H9 (cell line): ENCODE measurements around the gene INSM1. TPM values are rescaled to one million over a fixed set of nuclear protein-coding genes. Genes with fewer than 3 reads are reported as not detected.

Source experiments
- DNase-seq: peaks from one replicate; pipeline ENCODE4 v3.0.0-alpha.2; 2017
- H2AFZ ChIP-seq: one replicate; pipeline ENCODE4 v1.6.1; 2013; ENCODE audit warnings: mild to moderate bottlenecking, low read length, control low read depth, moderate library complexity
- H2AK5ac ChIP-seq: 2 replicates; pipeline ENCODE4 v1.6.1; 2013; ENCODE audit warnings: low read length, control low read depth, mixed read lengths; ENCODE audit not compliant: insufficient read length
- H2BK120ac ChIP-seq: one replicate; pipeline ENCODE4 v1.6.1; 2013; ENCODE audit warnings: low read depth, mild to moderate bottlenecking, low read length, control low read depth, inconsistent platforms; ENCODE audit not compliant: poor library complexity, severe bottlenecking
- H2BK12ac ChIP-seq: 2 replicates; pipeline ENCODE4 v1.6.1; 2013; ENCODE audit warnings: low read length, control low read depth, mixed read lengths, low read depth; ENCODE audit not compliant: insufficient read length
- H2BK15ac ChIP-seq: 2 replicates; pipeline ENCODE4 v1.6.1; 2013; ENCODE audit warnings: low read depth, low read length, control low read depth
- H2BK20ac ChIP-seq: one replicate; pipeline ENCODE4 v1.6.1; 2013; ENCODE audit warnings: low read depth, mild to moderate bottlenecking, low read length, control low read depth, inconsistent platforms; ENCODE audit not compliant: poor library complexity, severe bottlenecking
- H2BK5ac ChIP-seq: 2 replicates; pipeline ENCODE4 v1.6.1; 2013; ENCODE audit warnings: low read length, control low read depth, mixed read lengths; ENCODE audit not compliant: insufficient read length
- H3K14ac ChIP-seq: 2 replicates; pipeline ENCODE4 v1.6.1; 2013; ENCODE audit warnings: low read length, control low read depth; ENCODE audit not compliant: insufficient read depth
- H3K18ac ChIP-seq: 2 replicates; pipeline ENCODE4 v1.6.1; 2013; ENCODE audit warnings: low read depth, mild to moderate bottlenecking, mixed read lengths, low read length, control low read depth; ENCODE audit not compliant: insufficient read length
- H3K23ac ChIP-seq: 2 replicates; pipeline ENCODE4 v1.6.1; 2013; ENCODE audit warnings: low read length, control low read depth, mixed read lengths, low read depth; ENCODE audit not compliant: insufficient read length
- H3K23me2 ChIP-seq: 2 replicates; pipeline ENCODE4 v1.6.1; 2013; ENCODE audit warnings: low read depth, mild to moderate bottlenecking, mixed read lengths, low read length, control low read depth; ENCODE audit not compliant: insufficient read length, poor library complexity, severe bottlenecking
- H3K27ac ChIP-seq: 2 replicates; pipeline ENCODE4 v1.5.1; 2013; ENCODE audit warnings: low read length, control low read depth, mixed read lengths, low read depth; ENCODE audit not compliant: insufficient read length
- H3K27me3 ChIP-seq: 2 replicates; pipeline ENCODE4 v1.6.1; 2013; ENCODE audit warnings: low read length, control low read depth, inconsistent platforms; ENCODE audit not compliant: insufficient read depth
- H3K4ac ChIP-seq: 2 replicates; pipeline ENCODE4 v1.6.1; 2013; ENCODE audit warnings: low read depth, mild to moderate bottlenecking, control low read depth, inconsistent platforms, low read length, moderate library complexity
- H3K4me1 ChIP-seq: 2 replicates; pipeline ENCODE4 v1.6.1; 2013; ENCODE audit warnings: low read length, control low read depth, inconsistent platforms; ENCODE audit not compliant: insufficient read depth
- H3K4me2 ChIP-seq: 2 replicates; pipeline ENCODE4 v1.6.1; 2013; ENCODE audit warnings: low read length, control low read depth, mixed read lengths; ENCODE audit not compliant: insufficient read length, insufficient read depth
- H3K56ac ChIP-seq: 2 replicates; pipeline ENCODE4 v1.6.1; 2013; ENCODE audit warnings: low read depth, mild to moderate bottlenecking, mixed read lengths, low read length, control low read depth; ENCODE audit not compliant: insufficient read length
- H3K79me1 ChIP-seq: 2 replicates; pipeline ENCODE4 v1.6.1; 2013; ENCODE audit warnings: low read depth, mild to moderate bottlenecking, moderate library complexity, low read length, control low read depth, inconsistent platforms; ENCODE audit not compliant: insufficient read depth, poor library complexity, severe bottlenecking
- H3K79me2 ChIP-seq: 2 replicates; pipeline ENCODE4 v1.6.1; 2013; ENCODE audit warnings: low read length, control low read depth, inconsistent platforms; ENCODE audit not compliant: insufficient read depth
- H3K9ac ChIP-seq: 2 replicates; pipeline ENCODE4 v1.6.1; 2013; ENCODE audit warnings: low read length, control low read depth, mixed read lengths; ENCODE audit not compliant: insufficient read length; ENCODE audit errors: extremely low read depth
- H3K9me3 ChIP-seq: one replicate; pipeline ENCODE4 v1.6.1; 2013; ENCODE audit warnings: low read depth, low read length, inconsistent platforms; ENCODE audit not compliant: control insufficient read depth
- H3T11ph ChIP-seq: one replicate; pipeline ENCODE4 v1.6.1; 2013; ENCODE audit warnings: mild to moderate bottlenecking, low read length, control low read depth, inconsistent platforms
- H4K20me1 ChIP-seq: one replicate; pipeline ENCODE4 v1.6.1; 2013; ENCODE audit not compliant: control insufficient read depth, insufficient read length, insufficient read depth
- H4K5ac ChIP-seq: 2 replicates; pipeline ENCODE4 v1.6.1; 2013; ENCODE audit warnings: low read depth, mild to moderate bottlenecking, mixed read lengths, low read length, control low read depth; ENCODE audit not compliant: insufficient read length
- H4K8ac ChIP-seq: replicated peaks from 2 replicates; pipeline ENCODE4 v1.6.1; 2013; ENCODE audit warnings: low read length, control low read depth, mixed read lengths, low read depth; ENCODE audit not compliant: insufficient read length
- H4K91ac ChIP-seq: 2 replicates; pipeline ENCODE4 v1.6.1; 2013; ENCODE audit warnings: low read depth, mild to moderate bottlenecking, moderate library complexity, mixed read lengths, low read length, control low read depth; ENCODE audit not compliant: insufficient read length
- H3K27ac Mint-ChIP-seq, 3 experiments: 2 replicates in 2 of 3; 3 replicates in 1 of 3; pipeline ENCODE4 v1.8.0; 2020 to 2021; ENCODE audit warnings: mixed read lengths in 3 of 3, mild to moderate bottlenecking in 1 of 3, moderate library complexity in 1 of 3
- H3K27me3 Mint-ChIP-seq: 2 replicates; pipeline ENCODE4 v1.8.0; 2021; ENCODE audit warnings: low read depth, mild to moderate bottlenecking, moderate library complexity, mixed read lengths
- H3K36me3 Mint-ChIP-seq, 3 experiments: 2 replicates in 2 of 3; 3 replicates in 1 of 3; pipeline ENCODE4 v1.8.0; 2020 to 2021; ENCODE audit warnings: low read depth in 3 of 3, mixed read lengths in 3 of 3; ENCODE audit not compliant: insufficient read depth in 1 of 3
- H3K4me1 Mint-ChIP-seq, 2 experiments: 2 replicates each; pipeline ENCODE4 v1.8.0; 2020; ENCODE audit warnings: mixed read lengths in 2 of 2
- H3K4me3 Mint-ChIP-seq, 2 experiments: 2 replicates in 1 of 2; 3 replicates in 1 of 2; pipeline ENCODE4 v1.8.0; 2020 to 2021; ENCODE audit warnings: mild to moderate bottlenecking in 2 of 2, mixed read lengths in 2 of 2, moderate library complexity in 1 of 2
- H3K9me3 Mint-ChIP-seq, 2 experiments: 2 replicates in 1 of 2; 3 replicates in 1 of 2; pipeline ENCODE4 v1.8.0; 2020; ENCODE audit warnings: mild to moderate bottlenecking in 2 of 2, mixed read lengths in 2 of 2, moderate library complexity in 1 of 2
- CTCF ChIP-seq: fragments of 200-600 bp; sonication (generic); conservative IDR thresholded peaks from 3 replicates; pipeline ENCODE4 v1.8.0; 2021; ENCODE audit warnings: antibody characterized with exemption, mild to moderate bottlenecking
- WGBS: extraction: QIAGEN DNeasy Blood & Tissue Kit; methylation state at CpG from one replicate; pipeline ENCODE4 v1.1.7; 2013; ENCODE audit warnings: missing lambda C conversion rate, low lambda C conversion rate, mixed read lengths; ENCODE audit not compliant: insufficient read length; ENCODE audit errors: extremely low coverage; 5-methylcytosine and 5-hydroxymethylcytosine counted together
- long read RNA-seq: library from polyadenylated mRNA; unstranded; transcript quantifications from one replicate; pipeline ENCODE4 v2.0.0, GENCODE V29; 2020
- total RNA-seq: library from RNA; stranded (reverse); gene quantifications from 2 replicates; pipeline ENCODE4 v1.2.1, GENCODE V29; 2021

The INSM1 gene
- total RNA-seq = 0.81 and 0.83 TPM in 2 replicates
- long read RNA-seq, partial matches to known transcripts = 0 of 1 reads
- long read RNA-seq, other reads (novel, unspliced or antisense) = 0 of 1 reads

- Mint-ChIP-seq H3K9me3 (peaks cover 0 to 2% of the 10 kb centered on the region in 2 experiments; a peak in 3 of 5 replicates), H3K4me1 (peaks cover 52 to 60% of the 10 kb centered on the region in 2 experiments), H3K27ac (peak within 1 kb of the TSS in 1 of 3 experiments; percentile 91; a peak in 1 of 7 replicates), H3K36me3 (no peaks in the 10 kb centered on the region; a peak in 1 of 7 replicates), H3K4me3 (peak within 1 kb of the TSS; percentile 57 to 85), H3K27me3 (peaks cover 86% of the 10 kb centered on the region)
- no peak within 1 kb of the TSS for H2BK5ac ChIP-seq
- H3K27me3 ChIP-seq = peaks cover 36% of the 10 kb centered on the region
- WGBS = no CpG with 5 or more reads among the region's 108 CpGs
- H4K8ac ChIP-seq = no peak within 1 kb of the TSS
- no peak within 1 kb of the TSS for H3K4ac ChIP-seq
- H4K5ac ChIP-seq = no peak within 1 kb of the TSS
- H2AFZ ChIP-seq = no peak within 1 kb of the TSS
- no peak within 1 kb of the TSS for H3K9ac ChIP-seq
- peak within 1 kb of the TSS; percentile 47 for H3K18ac ChIP-seq
- H2BK12ac ChIP-seq = no peak within 1 kb of the TSS
- H3K27ac ChIP-seq = no peak within 1 kb of the TSS
- peak; percentile 80 for DNase-seq
- peak within 1 kb of the TSS; percentile 70 for H2BK120ac ChIP-seq
- H3K79me1 ChIP-seq = no peaks in the 10 kb centered on the region
- H3K4me1 ChIP-seq = peaks cover 12% of the 10 kb centered on the region; the same call in 1 of the 2 replicates
- peak within 1 kb of the TSS; percentile 81 for H3K14ac ChIP-seq
- no peaks in the 10 kb centered on the region for H3K79me2 ChIP-seq
- H2BK15ac ChIP-seq = no peak within 1 kb of the TSS; the same call in 1 of the 2 replicates
- no peak within 1 kb of the TSS for H2AK5ac ChIP-seq
- H3K9me3 ChIP-seq = no peaks in the 10 kb centered on the region
- H2BK20ac ChIP-seq = no peak within 1 kb of the TSS
- no peak within 1 kb of the TSS for H4K91ac ChIP-seq
- no peak within 1 kb of the TSS for H3K56ac ChIP-seq
- no peak within 1 kb of the TSS for H3T11ph ChIP-seq
- H3K23ac ChIP-seq = no peak within 1 kb of the TSS
- H3K4me2 ChIP-seq = peak within 1 kb of the TSS; percentile 69
- H3K23me2 ChIP-seq = peaks cover 41% of the 10 kb centered on the region
- TF ChIP-seq CTCF = no peak
- no peaks in the 10 kb centered on the region for H4K20me1 ChIP-seq
These were observed at the start of gene INSM1 for GRCh38 chr20:20367575-20368417. TSS of gene INSM1 (plus strand) at chr20:20368104. CDS start at chr20:20368268, 164 bp downstream.
